ENCODE data around the gene ETNPPL.

The ETNPPL gene

DNA sequence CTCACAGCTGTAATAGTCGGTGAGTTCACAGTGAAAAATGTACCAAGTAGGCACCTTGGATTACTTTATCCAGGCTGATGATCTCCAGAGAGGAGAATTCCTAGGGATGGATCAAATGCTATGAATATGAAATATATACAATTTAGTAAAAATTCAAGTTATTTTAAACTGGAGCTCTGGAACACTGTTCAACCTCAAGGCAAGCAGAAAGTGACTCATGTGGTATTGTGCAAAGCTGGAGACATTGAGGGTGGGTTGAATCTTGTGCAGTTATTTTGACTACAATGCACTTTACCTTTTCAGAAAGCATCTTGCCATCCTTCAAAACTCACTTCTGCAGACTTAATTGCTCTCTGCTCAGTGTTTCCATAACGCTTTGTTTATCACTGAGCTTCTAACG lies 69.0 kb downstream of the ETNPPL start:
- no peak for DNase-seq

- no peak for DNase-seq
Observed at GRCh38 chr4:108693211-108693610, 69.6 kb downstream of the ETNPPL start.
